ENCODE measurements around the gene RNF224.

The RNF224 gene

GRCh38 chr9:137192448-137192780, 34.9 kb upstream of the RNF224 start:
- DNase-seq (ENCODE audit: low read depth): no peak

DNA sequence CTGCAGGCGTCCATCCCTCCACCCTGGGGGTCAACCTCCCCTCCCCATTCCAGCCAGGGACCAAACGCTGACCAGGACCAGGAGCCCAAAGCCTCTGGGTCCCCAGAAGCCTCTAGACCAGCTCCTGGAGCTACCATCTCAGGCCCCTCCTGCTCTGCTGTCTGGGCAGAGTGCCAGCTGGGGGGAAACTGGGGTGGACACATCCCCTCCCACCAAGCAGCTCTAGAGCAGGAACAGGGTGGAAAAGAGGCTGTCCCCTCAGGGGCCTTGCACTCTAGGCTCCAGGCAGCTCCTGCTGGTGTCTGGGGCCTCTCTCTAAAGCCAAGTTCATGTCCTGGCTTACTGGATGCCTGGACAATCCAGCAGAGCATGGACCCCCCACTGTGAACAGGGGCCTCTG, 34.4 kb upstream of the RNF224 start:
- no peak for DNase-seq (ENCODE audit: low read depth)

DNA sequence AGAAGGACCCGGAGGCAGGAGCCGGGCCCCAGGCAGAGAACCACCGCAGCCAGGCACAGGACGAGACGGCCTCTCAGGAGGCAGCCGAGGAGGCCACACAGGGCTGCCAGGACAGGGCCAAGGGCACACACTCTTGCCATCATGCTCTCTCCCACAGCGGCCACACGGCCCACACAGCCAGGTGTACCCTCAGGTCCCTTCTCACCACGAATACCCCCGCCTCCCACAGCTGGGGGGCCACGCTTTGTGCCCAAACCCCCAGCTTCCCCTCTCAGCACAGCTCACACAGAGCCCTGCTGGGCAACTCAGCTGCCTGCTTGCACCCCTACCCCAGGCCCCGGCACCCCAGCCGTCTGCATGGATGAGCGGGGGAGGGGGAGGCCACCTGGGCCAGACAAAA, 33.5 kb upstream of the RNF224 start:
- no peak for DNase-seq (ENCODE audit: low read depth)

GRCh38 chr9:137194388-137194787, 32.9 kb upstream of the RNF224 start:
- DNase-seq (ENCODE audit: low read depth): no peak

DNA sequence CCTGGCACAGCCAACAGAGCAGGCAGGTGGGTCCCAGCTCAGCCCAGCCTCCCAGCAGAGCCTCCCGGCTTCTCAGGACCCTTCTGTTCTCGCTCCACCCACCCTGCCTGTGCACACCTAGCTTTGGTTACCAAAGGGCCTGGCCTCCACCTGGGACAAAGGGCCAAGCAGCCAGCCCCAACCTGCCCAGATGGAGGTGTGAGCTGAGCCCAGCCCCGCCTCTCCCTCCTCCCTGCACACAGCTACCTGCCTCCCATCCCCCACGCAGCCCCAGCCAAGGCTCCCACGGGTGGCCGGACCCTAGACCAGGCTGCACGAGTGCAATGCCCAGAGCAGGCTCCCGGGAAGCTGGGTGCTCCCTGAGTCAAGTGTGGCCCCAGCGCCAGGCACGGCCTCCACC, 32.4 kb upstream of the RNF224 start:
- no peak for DNase-seq (ENCODE audit: low read depth)

GRCh38 chr9:137195525-137196220, 31.6 kb upstream of the RNF224 start:
- no peak for DNase-seq (ENCODE audit: low read depth)

DNA sequence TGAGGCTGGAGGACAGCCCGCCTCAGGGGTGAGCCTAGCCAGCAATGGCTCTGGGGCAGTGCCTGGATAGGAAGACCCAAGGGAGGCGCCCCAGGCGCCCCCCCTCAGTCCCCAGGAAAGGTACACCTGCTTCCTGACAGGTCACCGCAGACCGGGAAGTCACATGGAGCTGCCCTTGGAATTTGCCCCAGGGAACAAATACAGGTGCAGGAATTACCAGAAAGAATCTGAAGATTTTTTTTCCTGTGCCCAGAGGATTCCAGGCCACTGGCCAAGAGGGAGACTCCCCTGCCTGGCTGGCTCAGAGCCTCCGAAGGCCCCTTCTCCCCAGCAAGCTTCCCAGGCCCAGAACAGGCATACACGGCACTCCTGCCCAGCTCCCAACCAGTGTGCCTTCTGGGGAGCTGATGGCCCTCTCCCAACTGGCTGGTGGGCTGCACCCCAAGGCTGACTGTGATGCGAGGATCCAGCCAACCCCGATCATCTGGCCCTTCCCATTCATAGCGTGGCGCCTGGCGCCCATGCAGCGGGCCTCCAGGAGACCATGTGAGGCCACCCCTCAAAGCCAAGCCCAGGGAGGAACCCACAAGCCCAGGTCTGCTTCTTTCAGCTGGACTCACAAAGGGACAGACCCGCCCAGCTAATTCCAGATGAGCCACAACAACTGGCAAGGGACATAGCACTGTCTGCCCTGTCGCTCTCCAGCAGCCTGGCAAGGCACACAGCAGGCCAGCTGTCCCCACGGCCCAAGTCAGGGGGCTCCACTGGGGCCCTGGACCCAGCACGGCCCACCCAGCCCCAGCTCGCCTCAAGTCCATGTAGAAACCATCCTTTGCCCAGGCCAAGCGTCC, 29.0 kb upstream of the RNF224 start:
- no peak for DNase-seq (ENCODE audit: low read depth)

GRCh38 chr9:137198902-137199283, 28.4 kb upstream of the RNF224 start:
- no peak for DNase-seq (ENCODE audit: low read depth)

DNA sequence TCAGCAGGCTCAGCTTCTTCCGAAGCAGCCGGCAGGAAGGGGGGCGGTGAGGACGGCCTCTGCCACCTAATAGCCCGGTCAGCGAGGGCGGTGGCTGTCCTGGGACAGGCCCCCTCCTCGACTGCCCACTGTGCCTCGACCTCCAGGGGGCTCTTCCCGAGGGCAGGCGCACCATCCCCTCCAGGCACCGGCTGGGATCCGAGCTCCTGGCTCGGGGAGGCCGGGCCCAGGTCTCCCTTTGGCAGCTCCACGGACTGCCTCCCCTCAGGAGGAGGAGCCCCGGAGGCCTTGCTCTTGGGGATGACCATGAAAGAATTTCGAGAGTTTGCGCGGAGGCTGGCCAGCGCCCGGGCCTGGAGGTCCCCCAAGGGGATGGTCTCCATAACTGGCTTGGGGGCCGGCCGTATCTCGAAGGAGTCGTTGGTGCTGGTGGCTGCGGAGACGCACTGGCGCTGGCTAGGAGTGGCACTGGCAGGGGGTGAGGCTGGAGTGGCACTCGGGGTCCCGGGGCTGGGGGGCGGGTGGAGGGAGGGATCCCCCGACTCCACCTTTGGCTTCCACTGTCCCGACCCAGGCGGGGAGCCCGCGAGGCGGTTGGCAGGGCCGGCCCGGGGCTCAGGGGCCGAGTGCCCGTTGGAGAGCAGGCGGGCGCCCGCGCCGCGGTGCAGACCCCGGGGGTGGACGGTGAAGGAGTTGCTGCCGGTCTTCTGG, 27.7 kb upstream of the RNF224 start:
- no peak for DNase-seq (ENCODE audit: low read depth)

GRCh38 chr9:137200311-137201204, 26.7 kb upstream of the RNF224 start, which contains the start of gene TPRN:
Gene TPRN (minus strand): TSS chr9:137200741. CDS start chr9:137200711, 30 bp downstream.
- DNase-seq (ENCODE audit: low read depth): peak; percentile 97

DNA sequence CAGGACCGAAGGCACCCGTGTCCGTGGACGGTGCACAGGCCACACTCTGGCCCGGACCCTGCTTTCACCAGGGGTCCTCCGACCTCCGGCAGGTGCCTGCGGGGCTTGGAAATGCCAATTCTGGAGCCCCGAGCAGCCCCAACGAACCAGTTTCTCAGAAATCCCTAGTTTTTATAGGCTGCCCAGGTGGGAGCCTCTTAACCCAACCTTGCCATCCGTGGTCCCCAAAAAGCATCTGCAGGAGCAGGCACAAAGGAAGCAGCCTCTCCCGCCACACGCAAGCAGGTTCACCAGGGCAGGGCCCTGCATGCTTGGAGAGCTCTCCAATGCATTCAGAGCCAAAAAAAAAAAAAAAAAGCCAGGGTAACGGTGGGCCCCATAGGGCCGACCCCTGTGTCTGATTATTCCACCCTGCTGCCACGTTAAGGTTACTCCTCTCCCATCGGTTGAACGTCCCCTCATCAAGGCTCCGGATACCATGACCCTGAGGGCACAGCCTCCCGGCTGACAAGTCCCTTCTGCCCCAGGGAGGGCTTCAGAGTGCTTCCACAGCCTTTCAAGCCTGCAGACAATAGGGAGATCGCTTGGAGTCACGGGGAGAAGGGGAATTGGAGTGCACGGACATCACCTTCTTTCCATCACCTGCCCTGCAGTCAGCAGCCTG, 26.0 kb upstream of the RNF224 start:
- no peak for DNase-seq (ENCODE audit: low read depth)

GRCh38 chr9:137202966-137203365, 24.3 kb upstream of the RNF224 start:
- no peak for DNase-seq (ENCODE audit: low read depth)

GRCh38 chr9:137204731-137205125, 22.6 kb upstream of the RNF224 start:
- no peak for DNase-seq (ENCODE audit: low read depth)

GRCh38 chr9:137205126-137206069, 21.9 kb upstream of the RNF224 start, which contains the start of the genes NDOR1 and TMEM203:
Gene NDOR1 (plus strand): TSS chr9:137205700. CDS start chr9:137205778, 78 bp downstream.
Gene TMEM203 (minus strand): TSS chr9:137205648. CDS start chr9:137205414, 234 bp downstream.
- peak; percentile 91 for DNase-seq (ENCODE audit: low read depth)

GRCh38 chr9:137206602-137207001, 20.7 kb upstream of the RNF224 start:
- DNase-seq (ENCODE audit: low read depth): no peak

DNA sequence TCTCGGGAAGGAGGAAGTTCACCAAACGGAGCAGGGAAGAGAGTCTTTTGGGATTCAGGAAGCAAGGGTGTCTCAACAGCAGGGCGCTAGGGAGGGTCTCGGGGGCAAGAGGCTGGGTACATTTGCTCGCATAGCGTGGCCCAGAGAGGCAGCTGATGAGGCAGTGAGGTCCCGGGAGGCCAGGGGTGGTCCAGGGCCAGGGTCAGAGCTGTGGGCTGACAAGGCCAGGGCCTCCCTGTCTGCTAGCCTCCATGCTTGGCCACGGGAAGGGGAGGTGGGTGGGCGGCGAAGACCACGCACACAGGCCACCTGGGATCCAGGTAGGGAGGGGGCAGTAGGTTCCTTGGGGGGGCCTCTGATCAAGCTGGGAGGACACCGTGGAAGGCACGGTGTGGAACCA, 15.8 kb upstream of the RNF224 start:
- no peak for DNase-seq (ENCODE audit: low read depth)

DNA sequence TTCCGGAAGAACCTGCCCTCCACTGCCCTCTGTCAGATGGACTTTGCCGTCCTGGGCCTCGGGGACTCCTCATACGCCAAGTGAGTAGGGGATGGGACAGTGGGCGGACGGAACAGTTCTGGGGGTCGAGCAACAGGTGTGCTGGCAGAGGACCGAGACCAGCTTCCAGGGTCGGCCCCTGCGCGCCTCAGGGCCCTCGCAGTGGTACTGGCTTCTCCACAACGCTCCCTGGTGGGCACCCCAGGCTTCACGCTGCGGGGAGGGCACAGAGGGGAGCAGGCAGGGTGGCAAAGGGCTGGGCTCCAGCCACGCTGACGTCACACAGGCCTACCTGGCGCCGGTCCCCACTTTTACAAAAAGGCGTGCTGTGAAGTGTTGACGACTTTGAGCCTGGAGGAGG, 14.8 kb upstream of the RNF224 start:
- DNase-seq (ENCODE audit: low read depth): no peak

- DNase-seq (ENCODE audit: low read depth): no peak
These were observed 13.9 kb upstream of the RNF224 start for GRCh38 chr9:137213160-137214060.

- no peak for DNase-seq (ENCODE audit: low read depth)
These were observed 12.7 kb upstream of the RNF224 start for GRCh38 chr9:137214620-137215019.
